ENCODE measurements around the gene MGA.
"Not testable (repeated sequence)": the region's sequence is repeated elsewhere in the genome, so short reads cannot be mapped to it uniquely, and the experiment has no call there.

- not testable (repeated sequence) for TF ChIP-seq POLR2A, CTCF, EP300 (IDR thresholded peaks at IDR 0.05)
These were observed 75.3 kb downstream of the MGA start for GRCh38 chr15:41735492-41735891.

All from suprapubic skin (tissue), 3 donors.